Measurements from ENCODE around the gene MYO1E.

DNA sequence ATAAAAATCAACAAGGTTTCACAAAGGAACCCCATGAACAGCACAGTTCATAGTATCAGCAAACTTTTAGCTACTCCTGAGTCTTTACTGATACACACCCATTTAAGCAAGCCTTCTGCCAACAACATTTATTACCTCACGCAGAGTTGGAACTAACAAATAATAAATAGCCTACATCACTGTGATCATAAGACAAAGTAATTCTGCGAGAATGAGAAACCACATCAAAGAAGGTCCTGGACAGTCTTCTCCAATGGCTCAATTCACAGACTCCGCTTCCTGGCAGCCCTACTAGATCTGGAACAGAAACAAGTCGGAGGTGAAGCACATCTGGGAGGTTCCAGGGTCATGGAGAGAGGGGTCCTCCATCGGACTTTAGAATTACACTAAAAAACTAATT lies 129.0 kb downstream of the MYO1E start:
- no peak for TF ChIP-seq POLR2A (IDR thresholded peaks at IDR 0.05)
- TF ChIP-seq CTCF (IDR thresholded peaks at IDR 0.05) = no peak
